H1 (cell line): ENCODE measurements around the gene TRAF5. TPM values are rescaled to one million over a fixed set of nuclear protein-coding genes. Genes with fewer than 3 reads are reported as not detected.

Source experiments
- polyA plus RNA-seq, 7 experiments: library from polyadenylated mRNA; depleted of rRNA in 3 of 7; stranded (reverse) in 5 of 7; unstranded in 2 of 7; fragments of >200 nt in 5 of 7; fragments of 200-250 nt in 2 of 7; gene quantifications; 1 replicate in 5 of 7; 2 replicates in 1 of 7; 4 replicates in 1 of 7; pipeline versions ENCODE4 v1.2.1 to v1.2.3, GENCODE V29; 2011 to 2013; ENCODE audit warnings: missing spikeins in 2 of 7, mixed read lengths in 2 of 7
- total RNA-seq: library from RNA; stranded (reverse); fragmentation: NEBNext Ultra II Directional; extraction: Animal tissue kit (Norgen Biotek cat#: 25700); gene quantifications from 2 replicates; pipeline ENCODE4 v1.2.1, GENCODE V29; 2021

TRAF5 gene
- total and polyA plus RNA-seq, 2 of the 8 experiments (the other 6 are each of a cell fraction or from before 2014, with no cell fraction given): 13.0 to 17.1 TPM

Other genes starting within 250 kb of the TRAF5 start
- 0.34 and 0.38 TPM in 2 replicates for gene KCNH1, start 192.7 kb upstream of the TRAF5 start, total RNA-seq
- gene KCNH1, start 192.7 kb upstream of the TRAF5 start, polyA plus RNA-seq (2011; rRNA removed): 0.27 and 0.33 TPM in 2 replicates
- 28.0 and 36.3 TPM in 2 replicates for gene RCOR3, start 67.5 kb upstream of the TRAF5 start, total RNA-seq
- 21.4 and 27.0 TPM in 2 replicates for gene RCOR3, start 67.5 kb upstream of the TRAF5 start, polyA plus RNA-seq (2011; rRNA removed)
- 0.15 and 0.17 TPM in 2 replicates for gene RD3, start 165.3 kb downstream of the TRAF5 start, total RNA-seq
- 0.08 TPM in 2 replicates for gene RD3, start 165.3 kb downstream of the TRAF5 start, polyA plus RNA-seq (2011; rRNA removed)